ENCODE measurements around the gene NEUROG1. TPM values are rescaled to one million over a fixed set of nuclear protein-coding genes. Genes with fewer than 3 reads are reported as not detected.
A peak's percentile ranks its signal among the peaks of the same experiment; 100 is the strongest.

The NEUROG1 gene
- polyA plus RNA-seq, 3 donors: not detected

- TF ChIP-seq CTCF (IDR thresholded peaks at IDR 0.05): no peak
- H3K4me3 Mint-ChIP-seq: no peak overlapping the region
- peaks cover 22 to 37% of the 10 kb centered on the region in 2 donors for H3K27me3 ChIP-seq (ENCODE audit: control insufficient read depth in 2 of 2, insufficient read depth in 2 of 2, low read length in 2 of 2)
- no peaks in the 10 kb centered on the region for H3K36me3 ChIP-seq (replicated peaks in 1 of 2; ENCODE audit: control insufficient read depth in 1 of 2, insufficient read depth in 2 of 2, low read length in 2 of 2)
- no peak overlapping the region for H3K27ac Mint-ChIP-seq
- peaks cover 7 to 16% of the 10 kb centered on the region in 2 donors for H3K4me1 ChIP-seq (ENCODE audit: control insufficient read depth in 1 of 2, insufficient read depth in 2 of 2, low read length in 2 of 2)
- H3K9me3 ChIP-seq (replicated peaks in 1 of 2; ENCODE audit: control insufficient read depth in 1 of 2, insufficient read depth in 1 of 2, low read length in 2 of 2): peaks cover 0 to 13% of the 10 kb centered on the region in 2 donors
- peaks cover 40 to 50% (median 46%) of the 10 kb centered on the region in 3 donors for H3K27me3 Mint-ChIP-seq (ENCODE audit: low read depth in 3 of 3)
- no peaks in the 10 kb centered on the region for H3K79me2 ChIP-seq (ENCODE audit: insufficient read depth, low read length)
- H3K36me3 Mint-ChIP-seq: peaks cover 0 to 6% of the 10 kb centered on the region in 2 donors
- H3K4me1 Mint-ChIP-seq: peaks cover 27% of the 10 kb centered on the region
- H4K20me1 ChIP-seq (ENCODE audit: insufficient read depth, low read length): no peaks in the 10 kb centered on the region
- no peak overlapping the region for H3K27ac ChIP-seq (ENCODE audit: low read depth in 1 of 2, low read length in 2 of 2)
- H2AFZ ChIP-seq (ENCODE audit: insufficient read depth, low read depth, low read length, poor library complexity, severe bottlenecking): no peak overlapping the region
- no peak overlapping the region for H3K4me3 ChIP-seq (replicated peaks in 1 of 3; ENCODE audit: low read depth in 2 of 3, low read length in 3 of 3)
- DNase-seq: no peak
- no peak overlapping the region for H3K4me2 ChIP-seq (replicated peaks; ENCODE audit: extremely low read depth, low read length, poor library complexity, severe bottlenecking)
- peaks cover 0 to 12% (median 5%) of the 10 kb centered on the region in 7 donors for H3K9me3 Mint-ChIP-seq
- H3K9ac ChIP-seq (ENCODE audit: insufficient read depth, low read length, poor library complexity, severe bottlenecking): no peak overlapping the region
- intact Hi-C loops (cut with micrococcal nuclease): no loop called here
- 97% methylated on average over 9 of the region's 10 CpGs for WGBS (ENCODE audit: insufficient coverage)
Measured at GRCh38 chr5:135574493-135574892, 38.7 kb upstream of the NEUROG1 start.

DNA sequence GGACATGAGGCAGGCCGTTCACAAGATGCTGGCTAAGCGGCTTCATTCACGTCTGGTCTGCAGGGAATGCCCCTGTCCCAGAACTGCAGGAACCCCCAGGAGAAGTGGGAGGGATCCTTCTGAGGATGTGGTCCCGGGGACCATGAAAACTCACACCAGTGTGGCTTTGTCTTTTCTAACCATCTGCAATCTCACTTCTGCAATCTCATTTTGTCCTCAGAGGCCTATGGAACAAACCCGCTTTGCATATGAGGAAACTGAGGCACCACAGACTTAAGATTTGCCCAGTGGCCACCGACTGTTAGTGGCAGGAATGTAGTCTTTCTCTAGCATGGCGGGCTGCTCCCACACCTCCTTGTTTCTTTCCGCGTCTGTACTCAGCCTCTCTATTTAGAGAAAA, 36.1 kb upstream of the NEUROG1 start:
- Mint-ChIP-seq H3K27ac (peak overlapping the region in 1 of 7 donors; percentile 37), H3K27me3 (ENCODE audit: low read depth in 3 of 3) (peaks cover 17 to 27% (median 25%) of the 10 kb centered on the region in 3 donors), H3K9me3 (peaks cover 0 to 2% (median 0%) of the 10 kb centered on the region in 7 donors), H3K4me1 (peaks cover 9% of the 10 kb centered on the region), H3K36me3 (no peaks in the 10 kb centered on the region), H3K4me3 (no peak overlapping the region)
- Histone ChIP-seq H3K79me2 (ENCODE audit: insufficient read depth, low read length) (no peaks in the 10 kb centered on the region), H3K36me3 (replicated peaks in 1 of 2; ENCODE audit: control insufficient read depth in 1 of 2, insufficient read depth in 2 of 2, low read length in 2 of 2) (no peaks in the 10 kb centered on the region), H3K4me3 (replicated peaks in 1 of 3; ENCODE audit: low read depth in 2 of 3, low read length in 3 of 3) (no peak overlapping the region), H3K9ac (ENCODE audit: insufficient read depth, low read length, poor library complexity, severe bottlenecking) (no peak overlapping the region), H4K20me1 (ENCODE audit: insufficient read depth, low read length) (no peaks in the 10 kb centered on the region), H2AFZ (ENCODE audit: insufficient read depth, low read depth, low read length, poor library complexity, severe bottlenecking) (no peak overlapping the region), H3K4me2 (replicated peaks; ENCODE audit: extremely low read depth, low read length, poor library complexity, severe bottlenecking) (no peak overlapping the region), H3K9me3 (replicated peaks in 1 of 2; ENCODE audit: control insufficient read depth in 1 of 2, insufficient read depth in 1 of 2, low read length in 2 of 2) (no peaks in the 10 kb centered on the region), H3K4me1 (ENCODE audit: control insufficient read depth in 1 of 2, insufficient read depth in 2 of 2, low read length in 2 of 2) (no peaks in the 10 kb centered on the region), H3K27me3 (ENCODE audit: control insufficient read depth in 2 of 2, insufficient read depth in 2 of 2, low read length in 2 of 2) (peaks cover 7 to 13% of the 10 kb centered on the region in 2 donors), H3K27ac (ENCODE audit: low read depth in 1 of 2, low read length in 2 of 2) (no peak overlapping the region)
- intact Hi-C loops (cut with micrococcal nuclease): no loop called here
- DNase-seq: no peak
- WGBS (ENCODE audit: insufficient coverage): 24% methylated on average over 4 of the region's 9 CpGs
- no peak for TF ChIP-seq CTCF (IDR thresholded peaks at IDR 0.05)
